ENCODE measurements around the gene NTN1. TPM values are rescaled to one million over a fixed set of nuclear protein-coding genes. Genes with fewer than 3 reads are reported as not detected.

Gene NTN1
- total RNA-seq, 1 experiment from 2014 or later = 1.2 TPM

DNA sequence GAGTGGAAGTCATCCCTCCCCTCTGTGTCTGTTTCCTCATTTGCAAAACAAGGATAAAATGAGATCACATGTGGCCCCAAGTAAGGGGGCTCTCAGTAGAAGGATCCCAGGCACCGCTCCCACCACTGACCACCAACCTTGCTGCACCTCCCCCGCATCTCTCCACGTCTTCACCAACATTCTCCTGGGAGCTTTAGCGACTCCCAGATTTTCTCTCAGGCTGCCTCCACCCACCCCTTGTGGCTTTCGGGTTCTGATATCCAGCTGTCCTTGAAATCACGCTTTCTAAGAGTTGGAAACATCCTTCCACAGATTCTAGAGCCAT is 16.4 kb upstream of the NTN1 start:
- Histone ChIP-seq H3K27ac (ENCODE audit: insufficient read length, low read depth, low read length) (no peak overlapping the region), H3K18ac (ENCODE audit: insufficient read length, low read depth, low read length) (no peak overlapping the region), H3K23ac (ENCODE audit: insufficient read length, low read depth, low read length) (no peak overlapping the region), H3K79me2 (ENCODE audit: insufficient read depth, low read length) (no peaks in the 10 kb centered on the region), H4K91ac (ENCODE audit: insufficient read length, low read depth, low read length) (no peak overlapping the region), H3K14ac (ENCODE audit: insufficient read depth, low read length) (no peak overlapping the region), H2BK12ac (ENCODE audit: insufficient read length, low read depth, low read length) (no peak overlapping the region), H2BK120ac (ENCODE audit: low read depth, low read length, poor library complexity, severe bottlenecking) (no peak overlapping the region), H4K8ac (replicated peaks; ENCODE audit: insufficient read length, low read depth, low read length) (no peak overlapping the region), H4K20me1 (ENCODE audit: control insufficient read depth, insufficient read depth, insufficient read length) (no peaks in the 10 kb centered on the region), H2BK20ac (ENCODE audit: low read depth, low read length, poor library complexity, severe bottlenecking) (no peak overlapping the region), H2AFZ (ENCODE audit: low read length) (no peak overlapping the region), H3K9ac (ENCODE audit: extremely low read depth, insufficient read length, low read length) (no peak overlapping the region), H3K4me1 (ENCODE audit: insufficient read depth, low read length) (no peaks in the 10 kb centered on the region), H3K79me1 (ENCODE audit: insufficient read depth, low read depth, low read length, poor library complexity, severe bottlenecking) (no peaks in the 10 kb centered on the region), H3K9me3 (ENCODE audit: control insufficient read depth, low read depth, low read length) (no peaks in the 10 kb centered on the region), H3K4me2 (ENCODE audit: insufficient read depth, insufficient read length, low read length) (peak overlapping the region; percentile 48), H3K27me3 (ENCODE audit: insufficient read depth, low read length) (peaks cover 50% of the 10 kb centered on the region), H3K23me2 (ENCODE audit: insufficient read length, low read depth, low read length, poor library complexity, severe bottlenecking) (peaks cover 16% of the 10 kb centered on the region), H4K5ac (ENCODE audit: insufficient read length, low read depth, low read length) (no peak overlapping the region), H3K4ac (ENCODE audit: low read depth, low read length) (no peak overlapping the region), H3T11ph (ENCODE audit: low read length) (no peak overlapping the region), H2BK15ac (ENCODE audit: low read depth, low read length) (no peak overlapping the region), H2AK5ac (ENCODE audit: insufficient read length, low read length) (no peak overlapping the region), H3K56ac (ENCODE audit: insufficient read length, low read depth, low read length) (no peak overlapping the region), H2BK5ac (ENCODE audit: insufficient read length, low read length) (no peak overlapping the region)
- Mint-ChIP-seq H3K4me1 (peaks cover 11 to 24% of the 10 kb centered on the region in 2 experiments), H3K9me3 (peaks cover 4 to 9% of the 10 kb centered on the region in 2 experiments; a peak in 3 of 5 replicates), H3K4me3 (peak overlapping the region in 1 of 2 experiments; percentile 74; a peak in 2 of 5 replicates), H3K36me3 (ENCODE audit: insufficient read depth in 1 of 3, low read depth in 3 of 3) (no peaks in the 10 kb centered on the region; a peak in 1 of 7 replicates), H3K27me3 (ENCODE audit: low read depth) (peaks cover 94% of the 10 kb centered on the region), H3K27ac (no peak overlapping the region)
- no CpG with 5 or more reads among the region's 6 CpGs for WGBS (ENCODE audit: extremely low coverage, insufficient read length, low lambda C conversion rate)
- DNase-seq = no peak
- TF ChIP-seq, protein P1, sequence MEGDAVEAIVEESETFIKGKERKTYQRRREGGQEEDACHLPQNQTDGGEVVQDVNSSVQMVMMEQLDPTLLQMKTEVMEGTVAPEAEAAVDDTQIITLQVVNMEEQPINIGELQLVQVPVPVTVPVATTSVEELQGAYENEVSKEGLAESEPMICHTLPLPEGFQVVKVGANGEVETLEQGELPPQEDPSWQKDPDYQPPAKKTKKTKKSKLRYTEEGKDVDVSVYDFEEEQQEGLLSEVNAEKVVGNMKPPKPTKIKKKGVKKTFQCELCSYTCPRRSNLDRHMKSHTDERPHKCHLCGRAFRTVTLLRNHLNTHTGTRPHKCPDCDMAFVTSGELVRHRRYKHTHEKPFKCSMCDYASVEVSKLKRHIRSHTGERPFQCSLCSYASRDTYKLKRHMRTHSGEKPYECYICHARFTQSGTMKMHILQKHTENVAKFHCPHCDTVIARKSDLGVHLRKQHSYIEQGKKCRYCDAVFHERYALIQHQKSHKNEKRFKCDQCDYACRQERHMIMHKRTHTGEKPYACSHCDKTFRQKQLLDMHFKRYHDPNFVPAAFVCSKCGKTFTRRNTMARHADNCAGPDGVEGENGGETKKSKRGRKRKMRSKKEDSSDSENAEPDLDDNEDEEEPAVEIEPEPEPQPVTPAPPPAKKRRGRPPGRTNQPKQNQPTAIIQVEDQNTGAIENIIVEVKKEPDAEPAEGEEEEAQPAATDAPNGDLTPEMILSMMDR (conservative IDR thresholded peaks at IDR 0.05) = no peak
